Measurements from ENCODE around the gene CSPG4. TPM values are rescaled to one million over a fixed set of nuclear protein-coding genes. Genes with fewer than 3 reads are reported as not detected.

The CSPG4 gene
- total and polyA plus RNA-seq, 9 of the 15 experiments (the other 6 are each of a cell fraction or from before 2014, with no cell fraction given) = under 0.01 to 0.07 (median 0.04) TPM; not detected in 5

- TF ChIP-seq SP1 (CRISPR knock-in tag; IDR thresholded peaks at IDR 0.05) (peak; percentile 72; the same call in 1 of the 2 replicates), CHD7 (IDR thresholded peaks at IDR 0.05; ENCODE audit: low read depth, low read length) (no peak), CGGBP1 (CRISPR knock-in tag; IDR thresholded peaks at IDR 0.05) (no peak; the same call in 1 of the 2 replicates), ZNF785 (CRISPR knock-in tag; IDR thresholded peaks at IDR 0.05) (no peak), CTBP1 (IDR thresholded peaks at IDR 0.05; ENCODE audit: borderline replicate concordance) (peak; percentile 94), ZC3H11A (IDR thresholded peaks at IDR 0.05; ENCODE audit: low read depth, low read length) (no peak), ASH1L (IDR thresholded peaks at IDR 0.05; ENCODE audit: borderline replicate concordance, low read depth, partially characterized antibody) (peak; percentile 72), ZNF12 (CRISPR knock-in tag; IDR thresholded peaks at IDR 0.05) (peak; percentile 85; the same call in 1 of the 2 replicates), KLF13 (tag; IDR thresholded peaks at IDR 0.05; ENCODE audit: borderline replicate concordance, low read depth) (peak; percentile 56; the same call in 1 of the 2 replicates), GABPB1 (CRISPR knock-in tag; IDR thresholded peaks at IDR 0.05) (peak; percentile 65), NR0B1 (IDR thresholded peaks at IDR 0.05; ENCODE audit: partially characterized antibody) (no peak), GATA2 (CRISPR knock-in tag; IDR thresholded peaks at IDR 0.05) (no peak; the same call in 1 of the 2 replicates), KHSRP (IDR thresholded peaks at IDR 0.05) (no peak), ZBTB17 (CRISPR knock-in tag; IDR thresholded peaks at IDR 0.05) (peak; percentile 71; the same call in 1 of the 2 replicates)
These were observed 72.8 kb downstream of the CSPG4 start, which contains the start of gene IMP3 (continued) for GRCh38 chr15:75639709-75640482.
